ENCODE measurements around the gene OTUD1. TPM values are rescaled to one million over a fixed set of nuclear protein-coding genes. Genes with fewer than 3 reads are reported as not detected.

OTUD1 gene
- total and polyA plus RNA-seq, 4 donors: 8.0 to 23.5 (median 15.1) TPM

DNA sequence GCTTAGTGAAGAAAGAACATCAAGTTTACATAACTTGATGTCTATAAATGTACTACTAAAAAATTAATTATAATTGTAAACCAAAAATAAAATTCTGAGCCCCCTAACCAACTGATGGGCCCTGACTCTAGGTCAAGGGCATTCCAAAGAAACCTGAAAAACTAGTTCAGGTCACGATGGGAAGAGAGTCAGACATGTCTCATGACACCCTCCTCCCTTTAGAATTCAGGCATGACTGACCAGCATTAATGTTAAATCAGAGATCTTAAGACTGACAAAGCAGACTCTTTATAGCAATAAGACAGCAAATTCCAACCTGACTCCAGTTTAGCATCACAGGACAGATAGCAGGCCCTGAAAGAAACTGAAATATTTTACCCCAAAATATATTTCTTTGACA is 21.6 kb upstream of the OTUD1 start:
- WGBS, 2 donors: 65 to 77% methylated on average over 1 of the region's 1 CpG
- intact Hi-C loops (cut with DNase I): no loop called here
- H3K9me3 ChIP-seq (ENCODE audit: control insufficient read depth, low read length): no peaks in the 10 kb centered on the region
- H3K27ac ChIP-seq (ENCODE audit: low read depth in 1 of 2, low read length in 2 of 2): no peak overlapping the region
- no peaks in the 10 kb centered on the region for H3K4me1 ChIP-seq (ENCODE audit: control insufficient read depth in 1 of 2, insufficient read depth in 2 of 2, low read length in 2 of 2)
- H3K4me3 ChIP-seq (ENCODE audit: low read length in 2 of 2): no peak overlapping the region
- no peak for ATAC-seq (ENCODE audit: low FRiP score)
- no peaks in the 10 kb centered on the region for H3K36me3 ChIP-seq (ENCODE audit: control insufficient read depth in 1 of 2, insufficient read depth in 2 of 2, low read length in 1 of 2)
- DNase-seq: no peak
- H3K27me3 ChIP-seq (ENCODE audit: control insufficient read depth in 1 of 2, insufficient read depth in 2 of 2, low read length in 1 of 2): no peaks in the 10 kb centered on the region

DNA sequence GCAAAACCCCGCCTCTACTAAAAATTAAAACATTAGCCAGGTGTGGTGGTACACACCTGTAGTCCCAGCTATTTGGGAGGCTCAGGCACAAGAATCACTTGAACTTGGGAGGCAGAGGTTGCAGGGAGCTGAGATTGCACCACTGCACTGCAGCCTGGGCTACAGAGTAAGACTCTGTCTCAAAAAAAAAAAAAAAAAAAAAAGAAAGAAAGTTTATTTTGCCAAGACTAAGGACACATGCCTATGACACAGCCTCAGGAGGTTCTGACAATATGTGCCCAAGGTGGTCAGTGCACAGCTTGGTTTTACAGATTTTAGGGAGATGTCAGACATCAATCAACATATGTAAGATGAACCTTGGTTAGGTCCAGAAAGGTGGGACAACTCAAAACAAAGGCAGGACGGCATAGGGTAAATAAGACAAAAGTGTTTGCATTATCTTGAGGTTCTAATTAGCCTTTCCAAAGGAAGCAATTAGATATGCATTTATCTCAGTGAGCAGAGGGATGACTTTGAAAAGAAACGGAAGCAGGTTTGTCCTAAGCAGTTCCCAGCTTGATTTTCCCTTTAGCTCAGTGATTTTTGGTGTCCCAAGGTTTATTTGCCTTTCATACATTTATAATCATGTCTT is 20.7 kb upstream of the OTUD1 start:
- H3K27ac ChIP-seq (ENCODE audit: low read depth in 1 of 2, low read length in 2 of 2): no peak overlapping the region
- H3K4me3 ChIP-seq (ENCODE audit: low read length in 2 of 2): no peak overlapping the region
- DNase-seq (no peak), ATAC-seq (ENCODE audit: low FRiP score) (no peak)
- H3K4me1 ChIP-seq (ENCODE audit: control insufficient read depth in 1 of 2, insufficient read depth in 2 of 2, low read length in 2 of 2): no peaks in the 10 kb centered on the region
- no peaks in the 10 kb centered on the region for H3K36me3 ChIP-seq (ENCODE audit: control insufficient read depth in 1 of 2, insufficient read depth in 2 of 2, low read length in 1 of 2)
- WGBS, 2 donors: 89 to 92% methylated on average over 3 of the region's 3 CpGs
- intact Hi-C loops (cut with DNase I): no loop called here
- no peaks in the 10 kb centered on the region for H3K27me3 ChIP-seq (ENCODE audit: control insufficient read depth in 1 of 2, insufficient read depth in 2 of 2, low read length in 1 of 2)
- no peaks in the 10 kb centered on the region for H3K9me3 ChIP-seq (ENCODE audit: control insufficient read depth, low read length)

DNA sequence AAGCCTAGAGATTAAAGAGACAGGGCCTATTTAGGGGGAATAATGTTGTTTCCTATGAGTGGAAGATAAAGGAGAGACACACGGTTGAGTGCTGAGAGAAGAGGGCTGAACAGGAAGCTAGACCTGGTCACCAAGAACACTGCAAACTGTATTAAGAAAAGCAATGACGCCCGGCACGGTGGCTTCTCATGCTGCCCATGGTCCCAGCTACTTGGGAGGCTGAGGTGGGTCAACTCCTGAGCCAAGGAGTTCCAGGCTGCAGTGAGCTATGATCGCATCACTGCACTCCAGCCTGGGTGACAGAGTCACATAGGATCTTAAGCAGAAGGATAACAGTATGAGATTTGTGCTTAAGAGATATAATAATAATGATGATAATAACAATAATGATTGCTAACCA is 19.7 kb upstream of the OTUD1 start:
- intact Hi-C loops (cut with DNase I): no loop called here
- Histone ChIP-seq H3K4me3 (ENCODE audit: low read length in 2 of 2) (no peak overlapping the region), H3K36me3 (ENCODE audit: control insufficient read depth in 1 of 2, insufficient read depth in 2 of 2, low read length in 1 of 2) (no peaks in the 10 kb centered on the region), H3K4me1 (ENCODE audit: control insufficient read depth in 1 of 2, insufficient read depth in 2 of 2, low read length in 2 of 2) (no peaks in the 10 kb centered on the region), H3K9me3 (ENCODE audit: control insufficient read depth, low read length) (no peaks in the 10 kb centered on the region), H3K27me3 (ENCODE audit: control insufficient read depth in 1 of 2, insufficient read depth in 2 of 2, low read length in 1 of 2) (no peaks in the 10 kb centered on the region), H3K27ac (ENCODE audit: low read depth in 1 of 2, low read length in 2 of 2) (no peak overlapping the region)
- WGBS, 2 donors: 63 to 70% methylated on average over 5 of the region's 5 CpGs
- DNase-seq (no peak), ATAC-seq (ENCODE audit: low FRiP score) (no peak)

DNA sequence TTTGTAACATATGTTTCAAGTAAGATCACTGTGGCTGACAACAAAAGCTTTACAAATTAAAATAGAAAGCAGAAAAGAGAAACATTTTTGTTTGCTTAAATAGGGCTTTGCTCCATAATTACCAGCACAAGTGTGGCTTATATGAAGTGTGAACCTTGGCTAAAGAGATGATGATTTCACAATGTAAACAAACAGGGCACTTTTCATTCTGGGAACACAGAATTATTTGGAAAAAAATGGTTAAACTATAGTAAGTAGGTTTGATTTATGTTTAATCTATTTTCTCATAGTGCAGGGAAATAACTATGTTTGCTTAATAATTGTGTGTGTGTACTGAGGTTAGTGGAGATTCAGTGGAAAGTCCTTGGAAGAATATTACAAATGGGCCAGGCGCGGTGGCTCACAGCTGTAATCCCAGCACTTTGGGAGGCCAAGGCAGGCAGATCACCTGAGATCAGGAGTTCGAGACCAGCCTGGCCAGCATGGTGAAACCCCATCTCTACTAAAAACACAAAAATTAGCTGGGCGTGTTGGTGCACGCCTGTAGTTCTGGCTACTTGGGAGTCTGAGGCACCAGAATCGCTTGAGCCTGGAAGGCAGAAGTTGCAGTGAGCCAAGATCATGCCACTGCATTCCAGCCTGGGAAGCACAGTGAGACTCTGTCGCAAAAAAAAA is 19.1 kb upstream of the OTUD1 start:
- ATAC-seq (ENCODE audit: low FRiP score): no peak
- intact Hi-C loops (cut with DNase I): no loop called here
- 70 to 74% methylated on average over 7 of the region's 7 CpGs for WGBS, 2 donors

DNA sequence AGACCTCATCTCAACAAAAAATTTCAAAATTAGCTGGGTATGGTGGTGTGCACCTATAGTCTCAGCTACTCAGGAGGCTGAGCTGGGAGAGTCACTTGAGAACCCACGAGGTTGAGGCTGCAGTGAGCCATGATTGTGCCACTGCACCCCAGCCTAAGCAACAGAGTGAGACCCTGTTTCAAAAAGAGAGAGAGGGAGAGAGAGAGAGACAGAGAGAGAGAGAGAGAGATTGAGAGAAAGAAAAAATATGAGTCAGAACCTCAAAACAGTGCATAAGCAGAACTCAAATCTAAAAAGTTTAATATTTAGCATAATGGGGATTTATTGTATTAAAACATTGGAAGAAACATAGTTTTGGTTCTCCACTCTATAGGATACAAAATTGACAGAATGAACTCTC is 17.5 kb upstream of the OTUD1 start:
- Histone ChIP-seq H3K9me3 (ENCODE audit: control insufficient read depth, low read length) (no peaks in the 10 kb centered on the region), H3K36me3 (ENCODE audit: control insufficient read depth in 1 of 2, insufficient read depth in 2 of 2, low read length in 1 of 2) (no peaks in the 10 kb centered on the region), H3K27me3 (ENCODE audit: control insufficient read depth in 1 of 2, insufficient read depth in 2 of 2, low read length in 1 of 2) (no peaks in the 10 kb centered on the region), H3K4me3 (ENCODE audit: low read length in 2 of 2) (no peak overlapping the region), H3K4me1 (ENCODE audit: control insufficient read depth in 1 of 2, insufficient read depth in 2 of 2, low read length in 2 of 2) (no peaks in the 10 kb centered on the region), H3K27ac (ENCODE audit: low read depth in 1 of 2, low read length in 2 of 2) (no peak overlapping the region)
- 73 to 78% methylated on average over 1 of the region's 1 CpG for WGBS, 2 donors
- intact Hi-C loops (cut with DNase I): no loop called here
- DNase-seq: no peak
- ATAC-seq (ENCODE audit: low FRiP score): no peak

More for the DNA sequence above, 19.1 kb upstream of the OTUD1 start:
- Histone ChIP-seq H3K27me3 (ENCODE audit: control insufficient read depth in 1 of 2, insufficient read depth in 2 of 2, low read length in 1 of 2) (no peaks in the 10 kb centered on the region), H3K27ac (ENCODE audit: low read depth in 1 of 2, low read length in 2 of 2) (no peak overlapping the region), H3K9me3 (ENCODE audit: control insufficient read depth, low read length) (no peaks in the 10 kb centered on the region), H3K4me3 (ENCODE audit: low read length in 2 of 2) (no peak overlapping the region), H3K4me1 (ENCODE audit: control insufficient read depth in 1 of 2, insufficient read depth in 2 of 2, low read length in 2 of 2) (no peaks in the 10 kb centered on the region), H3K36me3 (ENCODE audit: control insufficient read depth in 1 of 2, insufficient read depth in 2 of 2, low read length in 1 of 2) (no peaks in the 10 kb centered on the region)
- DNase-seq: no peak

DNA sequence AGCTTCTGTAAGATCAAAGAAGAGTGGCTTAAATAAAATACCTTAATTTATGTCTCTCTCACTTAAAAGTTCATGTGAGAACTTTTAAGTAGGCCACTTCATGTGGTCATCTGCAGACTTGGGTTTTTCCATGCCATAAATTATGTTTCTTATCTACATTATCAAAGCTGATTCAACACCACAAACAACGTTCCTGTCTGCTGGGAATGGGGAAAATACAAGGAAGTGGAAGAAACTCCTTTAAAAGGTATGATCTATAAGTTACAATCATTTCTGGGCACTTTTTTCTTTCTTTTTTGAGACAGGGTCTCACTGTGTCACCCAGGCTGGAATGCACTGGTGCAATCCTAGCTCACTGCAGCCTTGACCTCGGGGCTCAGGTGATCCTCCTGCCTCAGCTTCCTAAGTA is 16.9 kb upstream of the OTUD1 start:
- H3K27me3 ChIP-seq (ENCODE audit: control insufficient read depth in 1 of 2, insufficient read depth in 2 of 2, low read length in 1 of 2): no peaks in the 10 kb centered on the region
- no peak overlapping the region for H3K4me3 ChIP-seq (ENCODE audit: low read length in 2 of 2)
- 52% methylated on average over 2 of the region's 2 CpGs for WGBS, 2 donors
- H3K9me3 ChIP-seq (ENCODE audit: control insufficient read depth, low read length): no peaks in the 10 kb centered on the region
- no peaks in the 10 kb centered on the region for H3K36me3 ChIP-seq (ENCODE audit: control insufficient read depth in 1 of 2, insufficient read depth in 2 of 2, low read length in 1 of 2)
- intact Hi-C loops (cut with DNase I): no loop called here
- ATAC-seq (ENCODE audit: low FRiP score): no peak
- no peak for DNase-seq
- H3K27ac ChIP-seq (ENCODE audit: low read depth in 1 of 2, low read length in 2 of 2): no peak overlapping the region
- H3K4me1 ChIP-seq (ENCODE audit: control insufficient read depth in 1 of 2, insufficient read depth in 2 of 2, low read length in 2 of 2): no peaks in the 10 kb centered on the region

DNA sequence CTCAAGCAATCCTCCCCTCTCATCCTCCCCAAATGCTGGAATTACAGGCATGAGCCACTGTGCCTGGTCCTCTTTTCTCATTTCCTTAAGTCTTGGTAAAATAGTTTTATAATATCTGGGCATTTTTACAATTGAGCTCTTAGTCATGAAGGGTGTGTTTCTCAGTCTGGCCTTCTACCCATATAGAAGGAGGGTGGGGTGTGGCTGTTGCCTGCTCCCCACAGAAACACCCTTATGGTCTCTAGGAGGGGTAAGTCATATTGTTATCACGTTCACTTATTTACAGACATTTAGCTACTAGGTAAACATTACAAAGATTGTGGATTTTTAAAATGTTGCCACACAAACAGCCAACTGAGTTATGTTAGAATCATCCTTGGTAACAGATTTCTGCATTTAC is 6.7 kb upstream of the OTUD1 start:
- intact Hi-C loops (cut with DNase I): no loop called here
- no peak for ATAC-seq (ENCODE audit: low FRiP score)
- WGBS, 2 donors: 50 to 56% methylated on average over 1 of the region's 1 CpG

DNA sequence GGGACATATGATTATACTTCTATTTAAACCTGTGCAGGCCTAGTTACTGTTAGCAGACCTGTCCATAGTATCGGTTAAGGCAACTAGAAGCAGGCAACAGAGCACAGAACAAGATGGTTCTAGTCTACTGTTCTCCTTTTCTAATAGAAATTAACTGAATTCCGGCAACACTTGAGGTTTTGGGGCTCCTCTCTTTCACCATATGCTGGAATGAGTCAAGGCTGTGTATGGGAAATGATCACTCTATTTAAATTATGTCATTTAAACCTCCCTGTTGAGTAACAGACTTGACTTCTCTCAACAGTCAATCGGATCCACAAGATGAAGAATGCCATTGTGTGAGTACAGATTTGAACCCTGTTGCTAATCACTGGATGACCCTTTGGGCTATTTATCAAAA is 6.2 kb upstream of the OTUD1 start:
- intact Hi-C loops (cut with DNase I): no loop called here
- H3K27ac ChIP-seq (ENCODE audit: low read depth in 1 of 2, low read length in 2 of 2): no peak overlapping the region
- H3K4me3 ChIP-seq (ENCODE audit: low read length in 2 of 2): no peak overlapping the region
- H3K36me3 ChIP-seq (ENCODE audit: control insufficient read depth in 1 of 2, insufficient read depth in 2 of 2, low read length in 1 of 2): no peaks in the 10 kb centered on the region
- ATAC-seq (ENCODE audit: low FRiP score) (no peak), DNase-seq (no peak)
- no peaks in the 10 kb centered on the region for H3K9me3 ChIP-seq (ENCODE audit: control insufficient read depth, low read length)
- H3K4me1 ChIP-seq (ENCODE audit: control insufficient read depth in 1 of 2, insufficient read depth in 2 of 2, low read length in 2 of 2): no peaks in the 10 kb centered on the region
- WGBS, 2 donors: 87 to 89% methylated on average over 3 of the region's 3 CpGs
- H3K27me3 ChIP-seq (ENCODE audit: control insufficient read depth in 1 of 2, insufficient read depth in 2 of 2, low read length in 1 of 2): no peaks in the 10 kb centered on the region

More for the DNA sequence above, 6.7 kb upstream of the OTUD1 start:
- Histone ChIP-seq H3K4me1 (ENCODE audit: control insufficient read depth in 1 of 2, insufficient read depth in 2 of 2, low read length in 2 of 2) (no peaks in the 10 kb centered on the region), H3K27ac (ENCODE audit: low read depth in 1 of 2, low read length in 2 of 2) (no peak overlapping the region), H3K9me3 (ENCODE audit: control insufficient read depth, low read length) (no peaks in the 10 kb centered on the region), H3K36me3 (ENCODE audit: control insufficient read depth in 1 of 2, insufficient read depth in 2 of 2, low read length in 1 of 2) (no peaks in the 10 kb centered on the region), H3K4me3 (ENCODE audit: low read length in 2 of 2) (no peak overlapping the region), H3K27me3 (ENCODE audit: control insufficient read depth in 1 of 2, insufficient read depth in 2 of 2, low read length in 1 of 2) (no peaks in the 10 kb centered on the region)
- DNase-seq: no peak

DNA sequence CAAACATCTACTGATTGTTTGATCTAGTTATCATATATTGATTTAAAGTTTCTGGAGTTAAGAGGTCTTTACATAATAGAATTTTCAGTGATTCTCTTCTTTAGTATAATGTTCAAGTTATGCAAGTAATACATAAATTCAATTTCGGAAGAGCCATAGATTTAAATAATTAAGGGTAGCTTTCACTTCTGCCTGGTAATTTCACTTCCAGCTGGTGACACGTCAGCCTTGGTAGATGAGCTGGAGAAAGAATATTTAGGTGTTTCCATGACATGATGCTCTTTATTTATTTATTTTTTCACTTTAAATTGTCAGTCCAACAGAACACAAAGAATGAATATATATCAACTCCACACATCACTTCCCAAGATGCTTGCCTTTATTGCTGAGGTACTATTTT is 5.2 kb upstream of the OTUD1 start:
- Histone ChIP-seq H3K9me3 (ENCODE audit: control insufficient read depth, low read length) (no peaks in the 10 kb centered on the region), H3K36me3 (ENCODE audit: control insufficient read depth in 1 of 2, insufficient read depth in 2 of 2, low read length in 1 of 2) (no peaks in the 10 kb centered on the region), H3K4me3 (ENCODE audit: low read length in 2 of 2) (no peak overlapping the region), H3K4me1 (ENCODE audit: control insufficient read depth in 1 of 2, insufficient read depth in 2 of 2, low read length in 2 of 2) (no peaks in the 10 kb centered on the region), H3K27me3 (ENCODE audit: control insufficient read depth in 1 of 2, insufficient read depth in 2 of 2, low read length in 1 of 2) (no peaks in the 10 kb centered on the region), H3K27ac (ENCODE audit: low read depth in 1 of 2, low read length in 2 of 2) (no peak overlapping the region)
- WGBS, 2 donors: 82 to 83% methylated on average over 2 of the region's 2 CpGs
- ATAC-seq (ENCODE audit: low FRiP score) (no peak), DNase-seq (no peak)
- intact Hi-C loops (cut with DNase I): no loop called here

Data from aorta (tissue), 5 donors.